Activated CD4-positive, alpha-beta T cell treated with anti-CD3 and anti-CD28 coated beads for 1 hour (primary cell): Measurements from ENCODE around the gene MELTF.

Experiments used
- DNase-seq: peaks from one replicate; pipeline ENCODE4 v3.0.0-alpha.2; 2020

Gene MELTF

DNA sequence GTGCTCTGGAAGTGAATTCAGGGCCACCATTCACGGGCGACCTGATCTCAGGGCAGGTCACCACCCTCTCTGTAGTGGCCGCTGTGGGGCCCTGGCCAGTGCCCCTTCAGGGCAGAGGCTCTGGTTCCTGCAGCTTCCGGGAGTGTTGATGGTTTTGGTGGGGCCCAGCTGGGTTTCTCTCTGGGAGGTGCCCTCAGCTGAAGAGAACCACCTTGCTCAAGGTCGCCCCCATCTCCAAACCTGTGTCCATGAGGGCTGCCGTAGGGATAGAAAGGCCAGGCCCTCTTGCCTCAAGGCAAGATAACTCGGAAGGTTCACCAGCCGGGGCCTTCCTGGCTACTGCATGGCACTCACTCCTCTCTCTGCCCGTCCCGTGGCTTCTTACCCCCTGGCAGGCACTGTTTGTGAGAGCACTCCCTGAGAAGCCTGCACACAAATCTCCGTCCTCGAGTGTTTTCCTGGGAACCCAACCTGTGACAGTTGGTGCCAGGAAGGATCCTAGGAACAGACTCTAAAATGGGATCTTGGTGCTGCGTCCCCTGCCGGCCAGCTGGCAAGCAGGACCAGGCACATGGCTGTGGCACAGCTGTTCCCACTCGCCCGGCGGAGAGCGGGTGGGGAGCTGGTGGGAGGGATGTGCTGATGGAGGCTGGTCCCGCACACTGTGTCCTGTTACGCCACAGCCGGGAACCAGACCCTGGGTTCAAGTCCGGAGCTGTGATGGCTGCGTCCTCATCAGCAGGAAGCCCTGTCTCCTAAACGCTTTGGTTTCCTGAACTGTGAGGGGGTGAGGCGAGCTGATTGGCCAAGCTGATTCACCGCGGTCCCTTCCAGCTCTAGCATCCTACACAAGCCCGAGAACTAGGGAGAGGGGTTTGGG lies 37.8 kb downstream of the MELTF start:
- no peak for DNase-seq

DNA sequence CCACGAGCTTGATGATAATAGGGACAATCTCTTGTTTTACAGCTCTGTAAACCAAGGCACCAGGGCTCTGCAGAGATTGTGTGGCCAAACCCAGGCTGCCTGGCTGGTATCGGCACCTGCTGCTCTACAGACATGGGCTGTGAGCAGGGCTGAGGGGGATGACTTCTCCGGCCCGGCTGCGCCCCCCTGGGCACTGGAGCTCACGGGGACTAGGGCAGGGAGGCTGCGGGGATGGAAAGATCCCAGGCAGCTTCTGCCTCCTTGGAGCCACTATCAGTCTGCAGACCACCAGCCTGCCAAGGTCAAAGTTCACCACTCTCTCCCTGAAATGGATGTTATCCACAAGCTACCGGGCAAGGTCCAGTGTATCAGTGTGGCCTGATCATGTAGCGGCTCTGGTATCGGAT lies 39.0 kb downstream of the MELTF start:
- DNase-seq: no peak

DNA sequence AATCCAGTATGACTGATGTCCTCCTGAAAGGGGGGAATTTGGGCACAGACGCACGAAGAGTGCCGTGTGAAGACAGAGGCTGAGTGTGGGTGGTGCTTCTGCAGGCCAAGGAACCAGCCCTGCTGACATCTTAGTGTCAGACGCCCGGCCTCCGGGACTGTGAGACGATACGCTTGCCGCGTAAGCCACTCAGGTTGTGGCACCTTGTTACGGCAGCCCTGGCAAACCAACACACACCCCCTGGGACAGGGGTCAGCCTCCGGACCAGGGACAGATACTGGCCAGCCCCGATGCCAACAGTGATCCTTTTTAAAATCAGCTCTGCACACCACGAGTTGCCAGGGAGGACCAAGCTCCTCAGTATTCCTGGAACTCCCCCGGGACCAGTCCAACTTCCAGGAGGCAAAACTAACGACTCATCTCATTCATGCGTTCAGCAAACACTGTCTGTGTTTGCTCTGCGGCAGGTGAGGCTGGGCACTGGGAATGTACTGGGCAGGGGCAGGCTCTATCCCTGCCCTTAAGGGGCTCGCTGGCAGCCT lies 39.8 kb downstream of the MELTF start:
- no peak for DNase-seq

DNA sequence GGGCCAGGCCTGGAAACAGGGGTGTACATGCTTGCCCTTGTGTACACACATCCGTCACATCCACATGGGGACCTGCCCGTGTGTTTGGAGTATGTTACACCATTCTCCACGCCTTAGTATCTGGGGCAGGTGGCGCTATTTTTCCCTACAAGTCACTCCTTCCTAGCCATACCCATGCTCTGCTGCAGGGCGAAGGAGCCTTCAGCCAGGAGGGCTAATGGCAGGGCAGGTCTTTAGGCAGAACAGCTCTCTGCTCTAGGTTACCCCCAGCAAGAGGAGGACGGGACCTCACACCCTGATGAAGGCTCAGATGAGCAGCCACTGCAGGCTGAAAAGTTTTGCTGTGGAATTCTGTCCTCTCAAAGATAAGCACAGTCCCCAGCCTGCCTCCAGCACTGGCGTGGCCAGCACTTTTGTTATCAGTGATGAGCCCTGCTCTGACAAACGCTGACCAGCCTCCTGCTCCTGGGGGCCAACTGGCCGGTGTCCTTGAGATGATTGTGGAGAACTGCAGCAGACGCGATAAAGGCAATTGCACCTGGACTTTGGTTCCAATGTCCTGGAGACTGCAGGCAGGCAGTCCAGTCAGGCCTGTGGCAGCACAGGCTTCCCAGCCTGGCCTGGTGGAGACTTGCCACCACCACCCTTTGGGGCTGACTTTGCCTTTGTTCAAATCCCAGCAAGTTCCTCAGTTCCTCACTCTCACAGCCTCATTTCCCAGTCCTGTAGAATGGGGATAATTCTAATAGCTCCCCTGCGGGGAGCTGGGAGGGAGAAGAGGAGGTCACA lies 41.2 kb downstream of the MELTF start:
- DNase-seq: no peak

DNA sequence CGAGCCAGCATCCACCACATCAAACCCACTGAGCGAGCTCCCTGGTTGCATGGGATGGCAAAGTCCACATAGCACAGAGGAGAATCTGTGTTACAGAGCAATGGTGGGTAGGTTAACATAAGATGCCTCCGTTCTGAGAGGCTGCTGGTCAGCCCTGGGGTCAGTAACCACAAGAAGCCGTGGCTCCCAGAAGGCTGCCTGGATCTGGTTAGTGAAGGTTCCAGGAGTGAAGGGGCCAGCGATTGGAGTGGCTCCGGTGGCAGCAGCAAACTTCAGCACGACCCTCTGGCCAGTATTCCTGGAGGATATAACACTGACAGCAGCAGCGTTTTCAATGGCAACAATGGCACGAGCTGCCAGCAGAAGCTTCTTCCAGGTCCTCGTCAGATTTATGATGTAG lies 42.6 kb downstream of the MELTF start:
- no peak for DNase-seq

DNA sequence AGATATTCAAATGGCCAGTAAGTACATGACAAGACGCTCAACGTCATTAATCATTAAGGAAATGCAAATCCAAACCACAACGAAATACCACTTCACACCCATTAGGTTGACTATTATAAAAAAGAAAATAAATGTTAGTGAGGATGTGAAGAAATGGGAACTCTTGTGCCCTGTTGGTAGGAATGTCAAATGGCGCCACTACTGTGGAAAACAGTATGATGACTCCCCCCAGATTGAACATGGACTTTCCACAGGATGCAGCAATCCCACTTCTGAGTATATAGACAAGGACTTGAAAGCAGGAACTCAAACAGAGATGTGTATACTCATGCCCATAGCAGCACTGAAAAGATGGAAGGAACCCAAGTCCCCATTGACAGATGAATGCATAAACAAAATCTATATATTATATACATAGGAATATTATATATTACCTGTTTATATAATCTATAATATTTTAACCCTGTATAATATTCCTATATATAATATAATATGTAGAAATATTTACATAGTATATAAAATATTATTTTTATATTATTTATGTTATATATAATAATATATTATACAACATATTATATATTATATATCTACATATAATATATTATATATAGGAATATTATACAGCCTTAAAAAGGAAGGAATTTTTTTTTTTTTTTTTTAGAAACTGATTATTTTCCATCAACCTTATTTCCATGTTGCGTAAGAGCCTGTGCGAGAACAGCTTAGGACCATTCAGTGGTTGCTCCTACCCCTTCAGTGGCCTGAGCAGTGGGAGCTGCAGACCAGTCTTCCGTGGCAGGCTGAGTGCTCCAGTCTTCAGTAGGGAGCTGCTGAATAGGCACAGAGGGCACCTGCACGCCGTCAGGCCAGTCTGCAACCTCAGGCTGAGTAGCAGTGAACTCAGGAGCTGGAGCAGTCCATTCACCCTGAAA lies 43.4 kb downstream of the MELTF start:
- no peak for DNase-seq

DNA sequence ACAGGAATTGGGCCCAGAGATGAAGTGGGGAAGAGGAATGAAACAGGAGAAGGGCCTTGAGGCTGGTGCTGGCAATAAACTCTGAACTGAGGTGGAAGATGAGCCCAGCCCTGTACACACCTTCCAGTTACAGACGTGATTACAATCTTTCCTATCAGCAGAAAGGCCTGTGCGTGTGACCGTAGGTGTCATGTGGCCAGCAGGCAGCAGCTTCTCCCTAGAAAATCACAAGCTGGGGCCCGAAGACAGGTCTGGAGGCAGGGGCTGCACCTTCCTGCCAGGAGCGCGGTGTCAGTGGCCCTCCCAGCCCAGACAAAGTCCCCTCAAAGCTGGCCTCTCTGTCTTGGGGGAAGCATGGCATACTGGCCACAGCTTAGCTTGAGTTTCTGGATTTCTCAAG lies 44.3 kb downstream of the MELTF start:
- DNase-seq: no peak

DNA sequence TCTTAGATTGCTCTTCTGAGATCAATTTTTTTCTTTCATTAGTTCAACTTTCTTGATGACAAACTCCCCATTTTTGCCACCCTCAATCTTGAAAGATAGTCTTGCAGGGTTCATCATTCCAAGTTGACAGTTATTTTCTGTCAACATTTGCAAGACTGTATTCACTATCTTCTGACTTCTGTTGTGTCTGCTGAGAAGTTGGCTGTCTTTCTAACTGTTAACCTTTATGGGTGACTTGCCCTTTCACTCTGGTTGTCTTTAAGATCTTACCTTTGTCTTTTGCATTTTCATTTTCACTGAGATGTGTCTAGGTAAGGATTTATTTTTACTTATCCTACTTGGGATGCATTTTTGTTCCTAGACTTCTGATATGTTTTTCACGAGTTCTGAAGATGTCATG lies 46.4 kb downstream of the MELTF start:
- no peak for DNase-seq

DNA sequence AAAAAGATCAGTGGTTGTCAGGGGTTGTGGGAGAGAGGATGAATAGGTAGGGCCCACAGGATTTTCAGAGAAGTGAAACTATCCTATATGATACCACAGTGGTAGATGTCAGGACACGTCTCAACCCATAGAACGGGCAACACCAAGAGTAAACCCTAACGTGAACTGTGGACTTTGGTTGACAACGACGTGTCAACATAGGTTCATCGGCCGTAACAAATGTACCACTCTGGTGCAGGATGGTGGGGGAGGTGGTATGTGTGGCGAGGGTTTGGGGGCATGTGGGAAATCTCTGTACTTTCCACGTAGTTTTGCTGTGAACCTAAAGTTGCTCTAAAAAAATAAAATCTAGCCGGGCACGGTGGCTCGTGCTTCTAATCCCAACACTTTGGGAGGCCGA lies 48.0 kb downstream of the MELTF start:
- no peak for DNase-seq

DNA sequence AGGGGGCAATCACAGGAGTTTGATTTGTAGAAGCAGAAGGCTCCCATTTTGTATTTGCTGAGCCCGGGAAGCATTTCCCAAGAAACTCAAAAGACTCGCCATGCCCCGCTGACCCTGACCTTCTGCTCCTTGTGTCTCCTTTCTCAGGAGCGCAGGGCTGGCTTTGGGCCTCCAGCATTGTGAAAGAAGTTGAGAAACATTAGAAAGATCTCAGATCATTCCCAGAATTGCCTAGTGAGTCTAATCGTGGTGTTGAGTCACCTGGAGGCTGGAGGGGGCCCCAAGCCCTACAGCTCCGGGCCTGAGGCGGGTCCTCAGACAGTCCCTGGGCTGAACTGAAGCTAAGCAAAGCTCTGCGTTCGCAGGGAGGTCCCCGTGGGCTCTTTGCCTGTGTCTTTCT lies 50.1 kb downstream of the MELTF start:
- no peak for DNase-seq

DNA sequence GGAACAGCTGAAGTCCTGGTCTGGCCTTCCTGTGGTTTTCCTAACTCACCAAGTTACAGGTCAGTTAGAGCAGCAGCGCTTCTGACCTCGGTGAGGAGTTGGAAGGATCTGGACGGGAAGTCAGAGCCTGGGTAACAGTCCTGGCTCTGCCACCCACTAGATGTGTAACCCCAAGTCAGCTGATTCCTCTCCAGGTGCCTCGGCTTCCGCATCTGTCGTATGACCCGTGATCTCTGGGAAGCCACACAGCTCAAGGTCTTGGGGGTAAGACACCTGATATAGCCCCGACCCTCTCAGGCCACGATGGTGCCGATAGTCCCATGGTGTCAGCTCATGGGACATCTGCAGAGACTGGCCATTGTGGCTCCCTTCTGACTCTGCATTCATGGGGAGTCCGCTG lies 52.7 kb downstream of the MELTF start:
- no peak for DNase-seq

DNA sequence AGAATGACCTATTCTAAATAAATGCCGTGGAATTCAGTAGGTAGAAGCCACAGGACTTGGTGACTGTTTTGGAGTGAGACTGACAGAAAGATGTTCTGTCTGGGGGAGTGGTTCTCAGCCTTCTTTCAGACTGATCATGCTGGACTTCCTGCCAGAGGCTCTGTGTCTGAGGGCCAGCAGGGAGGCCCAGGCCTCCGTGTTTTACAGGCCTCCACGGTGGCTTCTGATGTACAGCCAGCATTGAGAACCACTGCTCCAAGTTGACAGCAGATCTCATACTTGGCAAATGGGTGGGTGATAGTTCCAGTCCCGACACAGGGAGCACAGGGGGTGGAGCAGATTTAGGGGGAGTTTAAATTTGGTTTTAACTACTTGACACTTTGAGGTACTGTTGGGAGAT lies 54.3 kb downstream of the MELTF start:
- DNase-seq: no peak

DNA sequence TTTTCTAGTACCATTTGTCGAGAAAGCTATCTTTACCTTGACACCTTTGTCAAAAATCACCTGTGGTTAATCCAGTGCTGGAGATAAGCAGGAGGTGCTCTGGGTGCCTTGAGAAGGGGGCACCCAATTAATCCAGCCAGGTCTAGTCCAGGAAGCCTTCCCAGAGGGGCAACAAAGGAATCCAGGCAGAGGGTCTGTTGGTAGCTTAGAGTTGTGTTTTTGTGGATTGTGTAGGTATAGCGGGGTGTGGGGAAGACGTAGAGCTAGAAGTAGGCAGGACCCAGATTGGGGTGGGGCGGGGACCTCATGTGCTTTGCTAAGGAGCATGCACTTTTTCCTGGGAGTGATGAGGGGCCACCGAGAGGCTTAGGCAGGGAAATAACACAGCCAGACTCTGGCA lies 55.0 kb downstream of the MELTF start:
- DNase-seq: no peak

DNA sequence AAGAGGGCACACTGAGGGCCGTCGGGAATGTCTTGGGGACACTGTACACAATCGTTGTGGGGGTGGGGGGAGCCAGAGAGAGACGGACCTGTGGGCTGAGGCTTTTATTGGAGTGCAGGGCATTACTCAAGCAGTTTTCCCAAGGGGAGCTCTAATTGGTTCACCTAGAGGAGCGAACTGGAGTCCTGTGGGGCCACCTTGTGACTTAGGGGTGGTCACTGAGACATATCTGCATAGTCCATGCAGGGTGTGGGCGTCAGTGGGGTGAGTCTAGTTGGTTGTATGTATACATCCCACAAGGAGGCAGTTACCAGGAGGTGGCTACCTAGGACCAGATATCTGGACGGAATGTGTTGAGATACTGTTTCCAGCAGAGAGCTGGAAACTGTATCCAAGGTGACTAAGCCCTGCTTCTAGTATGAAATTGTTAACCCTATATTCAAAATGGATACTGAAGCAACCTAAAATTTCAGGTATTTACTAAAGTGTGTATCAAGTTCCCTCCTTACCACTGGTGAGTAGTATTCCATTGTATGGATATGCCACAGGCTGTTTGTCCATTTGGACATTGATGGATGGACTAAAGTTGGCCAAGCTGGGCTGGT lies 58.4 kb downstream of the MELTF start:
- DNase-seq: no peak

DNA sequence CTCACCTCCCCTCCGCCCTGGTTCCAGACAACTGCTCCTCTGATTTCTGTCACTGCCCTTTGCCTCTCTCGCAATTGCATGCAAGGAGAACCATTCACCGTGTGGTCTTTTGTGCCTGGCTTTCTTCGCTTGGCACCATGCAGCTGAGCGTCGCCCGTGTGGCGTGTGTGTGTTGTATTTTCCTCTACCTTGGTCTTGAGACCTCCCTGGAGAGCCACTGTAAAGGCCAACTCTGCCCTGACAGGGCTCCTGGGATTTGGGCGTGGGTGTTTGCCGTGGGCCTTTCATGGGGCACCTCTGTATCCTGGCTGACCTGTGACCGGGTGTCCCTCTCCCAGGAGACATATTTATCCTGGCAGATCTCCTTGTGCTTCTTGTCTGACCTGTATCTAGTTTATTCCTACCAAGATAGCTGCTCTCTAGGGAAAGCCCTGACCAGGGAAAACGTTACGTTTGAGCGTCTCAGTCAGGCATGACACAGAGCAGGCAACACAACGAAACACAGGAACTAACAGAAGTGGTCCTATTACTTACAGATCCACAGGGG lies 59.0 kb downstream of the MELTF start:
- DNase-seq: no peak

DNA sequence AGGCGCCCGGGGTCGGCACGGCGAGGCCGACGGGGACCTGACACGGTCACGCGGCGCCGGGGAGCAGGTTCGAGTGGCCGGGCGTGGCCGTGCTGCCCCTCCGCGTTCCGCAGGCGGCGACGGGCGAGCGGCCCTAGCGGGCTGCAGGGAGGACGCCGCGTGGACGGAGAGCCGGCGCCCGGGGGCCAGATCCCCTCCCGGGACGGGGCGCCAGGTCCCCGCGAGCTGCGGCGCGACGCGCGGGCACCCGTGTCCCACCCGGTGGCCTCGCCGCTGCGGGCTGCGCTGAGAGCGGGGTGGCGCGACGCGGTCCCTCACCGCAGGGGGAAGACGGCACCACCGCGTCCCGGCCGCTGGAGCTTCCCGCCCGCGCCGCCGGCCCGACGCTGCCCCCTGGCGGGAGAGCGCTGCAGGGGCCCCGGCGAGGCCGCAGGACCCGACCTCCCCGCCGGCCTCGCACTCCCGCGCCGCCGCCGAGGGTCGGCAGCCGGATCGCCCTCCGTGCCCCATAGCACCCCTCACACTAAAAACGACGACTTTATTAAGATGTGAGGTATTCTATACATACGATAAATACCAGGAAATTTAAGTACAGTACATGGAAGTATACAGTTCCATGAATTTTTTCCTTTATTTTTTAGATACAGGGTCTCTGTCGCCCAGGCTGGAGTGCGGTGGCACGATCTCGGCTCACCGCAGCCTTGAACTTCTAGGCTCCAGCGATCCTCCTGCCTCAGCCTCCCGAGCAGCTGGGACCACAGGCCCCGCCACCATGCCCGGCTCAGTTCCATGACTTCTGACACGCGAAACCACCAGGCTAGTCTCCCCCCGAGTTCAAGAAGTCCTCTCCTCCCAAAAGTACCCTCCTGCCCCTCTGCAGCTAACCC lies 59.7 kb downstream of the MELTF start:
- DNase-seq: peak; percentile 57

DNA sequence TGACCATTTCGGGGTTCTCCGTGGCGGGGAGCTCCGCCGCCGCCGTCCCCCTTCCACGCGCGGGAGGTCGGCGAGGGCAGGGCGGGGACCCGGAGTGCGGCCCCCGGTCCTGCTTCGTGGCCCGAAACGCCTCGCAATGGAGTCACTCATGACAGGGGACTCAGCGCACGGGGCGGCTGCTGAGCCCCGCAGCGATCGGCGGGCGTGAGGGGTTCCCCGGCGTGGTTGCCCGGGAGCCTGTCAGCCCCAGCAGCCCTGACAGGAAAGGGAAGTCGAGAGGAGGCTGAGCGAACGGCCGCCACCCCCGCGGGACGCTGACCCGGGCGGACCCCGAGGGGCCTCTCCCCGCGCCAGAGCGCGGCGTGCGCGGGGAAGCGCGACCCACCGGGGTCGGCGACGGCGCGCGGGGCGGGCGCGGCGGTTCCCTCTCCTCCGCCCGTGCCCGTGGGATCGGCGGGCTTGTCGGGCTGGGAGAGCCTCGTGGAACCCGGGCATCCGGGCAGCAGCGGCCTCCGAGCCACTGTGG lies 60.4 kb downstream of the MELTF start:
- DNase-seq: no peak

DNA sequence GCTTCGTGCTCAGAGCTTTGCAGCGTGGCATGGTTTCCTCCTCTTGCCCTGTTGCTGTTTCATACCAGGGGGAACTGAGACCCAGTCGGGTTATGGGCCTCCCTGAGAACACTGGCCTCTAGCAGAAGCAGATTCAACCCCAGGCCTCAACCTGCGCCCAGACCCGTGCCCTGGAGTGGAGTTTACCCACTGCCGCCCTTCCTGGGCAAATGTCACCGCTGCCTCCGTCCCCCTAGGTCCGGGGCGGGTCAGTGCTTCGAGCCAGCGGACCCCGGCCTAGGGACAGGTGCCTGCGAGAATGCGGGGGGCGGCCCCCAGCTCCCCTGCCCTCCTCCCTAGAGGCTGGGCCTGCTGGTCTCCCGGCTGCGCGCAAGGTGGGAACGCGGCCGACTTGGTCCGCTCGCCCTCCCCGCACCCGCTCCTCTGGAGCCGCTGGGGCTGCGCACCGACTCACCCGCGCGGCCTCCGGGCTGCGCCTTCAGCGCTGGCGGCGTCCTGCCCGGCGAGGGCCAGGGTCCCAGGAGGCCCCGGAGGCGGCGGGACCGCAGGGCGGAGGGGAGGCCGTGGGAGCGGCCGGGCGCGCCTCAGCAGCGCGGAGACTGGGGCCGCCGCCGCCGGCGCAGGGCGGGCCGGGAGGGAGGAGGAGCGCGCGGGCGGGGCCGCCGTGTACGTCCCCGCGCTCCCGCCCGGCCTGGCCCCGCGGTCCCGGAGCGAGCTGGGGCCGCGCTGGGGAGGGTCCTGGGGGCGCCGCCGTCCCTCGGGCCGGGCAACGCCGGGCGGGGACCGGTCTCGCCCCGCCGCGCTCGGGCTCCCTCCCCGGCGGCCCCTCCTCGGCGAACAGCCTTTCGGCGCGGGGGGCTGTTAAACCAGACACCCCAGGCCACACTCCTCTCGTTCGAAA lies 61.1 kb downstream of the MELTF start, which contains the start of gene PIGZ:
Gene PIGZ (minus strand): TSS at position 601 of the 901 bp plus-strand sequence. CDS start 16,802 bp downstream, outside the sequence.
- no peak for DNase-seq

DNA sequence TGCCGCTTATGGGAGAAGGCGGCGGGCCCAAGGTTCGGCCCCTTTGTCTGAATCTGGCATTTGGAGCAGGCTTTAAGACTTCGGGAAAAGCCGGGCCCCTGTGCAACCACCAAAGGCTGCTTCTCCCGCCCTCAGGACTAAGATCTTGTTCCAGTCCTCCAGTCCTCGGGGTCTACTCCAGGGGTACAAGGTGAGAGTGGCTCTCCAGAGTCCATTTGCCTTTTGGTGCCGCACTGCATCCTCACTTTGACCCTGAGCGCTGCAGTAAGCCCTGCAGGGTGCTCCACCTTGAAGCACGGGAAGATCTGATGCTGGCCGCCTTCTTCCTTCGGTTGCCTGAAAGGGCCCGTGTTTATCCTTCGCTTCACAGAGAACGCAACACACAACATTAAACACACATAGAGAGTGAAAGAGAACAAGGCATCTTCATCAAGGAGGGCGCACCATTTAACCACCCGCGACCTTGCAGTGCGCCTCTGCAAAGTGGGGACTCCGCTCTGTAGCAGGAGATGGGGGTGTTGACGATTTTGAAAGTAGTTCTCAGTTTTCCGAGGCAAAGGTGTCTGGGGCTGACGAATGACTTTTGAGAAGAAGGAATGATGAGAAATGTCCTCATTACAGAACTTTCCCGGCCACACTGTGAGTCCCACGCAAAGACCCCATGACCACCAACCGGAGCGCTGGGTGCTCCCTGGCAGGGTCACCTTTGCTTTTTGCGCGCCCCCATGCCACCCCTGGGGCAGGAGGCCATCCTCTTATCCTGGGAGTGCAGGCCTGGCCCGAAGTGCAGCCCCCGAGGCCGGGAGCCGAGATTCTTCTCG lies 62.0 kb downstream of the MELTF start:
- DNase-seq: no peak
